ENCODE measurements around the gene EML2.

EML2 gene

GRCh38 chr19:45613926-45614725 is 25.1 kb downstream of the EML2 start:
- DNase-seq = peak; percentile 93

GRCh38 chr19:45608948-45609347 is 30.2 kb downstream of the EML2 start:
- DNase-seq = no peak

GRCh38 chr19:45607071-45608029 is 31.8 kb downstream of the EML2 start:
- DNase-seq = peak; percentile 41

GRCh38 chr19:45601524-45602374 is 37.4 kb downstream of the EML2 start, which contains the start of gene GPR4:
TSS of gene GPR4 (minus strand) at chr19:45602212. CDS start at chr19:45591866, 10,346 bp downstream.
- DNase-seq = no peak

GRCh38 chr19:45601115-45601514 is 38.1 kb downstream of the EML2 start:
- no peak for DNase-seq

- DNase-seq = no peak
These were observed 38.8 kb downstream of the EML2 start for GRCh38 chr19:45600340-45600885.

GRCh38 chr19:45599286-45599685 is 39.9 kb downstream of the EML2 start:
- no peak for DNase-seq

GRCh38 chr19:45598267-45599001 is 40.8 kb downstream of the EML2 start:
- no peak for DNase-seq

- no peak for DNase-seq
These were observed 41.6 kb downstream of the EML2 start for GRCh38 chr19:45597425-45598111.

GRCh38 chr19:45595814-45596213 is 43.4 kb downstream of the EML2 start:
- no peak for DNase-seq

- DNase-seq = no peak
These were observed 45.7 kb downstream of the EML2 start for GRCh38 chr19:45593520-45593919.

- no peak for DNase-seq
These were observed 46.8 kb downstream of the EML2 start for GRCh38 chr19:45592366-45592765.

GRCh38 chr19:45591638-45592005 is 47.6 kb downstream of the EML2 start:
- DNase-seq = no peak

GRCh38 chr19:45591004-45591637 is 48.1 kb downstream of the EML2 start:
- DNase-seq = no peak

GRCh38 chr19:45590300-45591003 is 48.7 kb downstream of the EML2 start:
- no peak for DNase-seq

GRCh38 chr19:45589768-45590167 is 49.4 kb downstream of the EML2 start:
- no peak for DNase-seq

- no peak for DNase-seq
These were observed 51.3 kb downstream of the EML2 start for GRCh38 chr19:45587873-45588272.

GRCh38 chr19:45585158-45585577 is 54.0 kb downstream of the EML2 start:
- DNase-seq = no peak

- peak; percentile 99 for DNase-seq
These were observed 54.7 kb downstream of the EML2 start, which contains the start of gene OPA3 for GRCh38 chr19:45584332-45585157. TSS of gene OPA3 (minus strand) at chr19:45584802. CDS start at chr19:45584764, 38 bp downstream.
